ENCODE results near the gene HACE1.

DNA sequence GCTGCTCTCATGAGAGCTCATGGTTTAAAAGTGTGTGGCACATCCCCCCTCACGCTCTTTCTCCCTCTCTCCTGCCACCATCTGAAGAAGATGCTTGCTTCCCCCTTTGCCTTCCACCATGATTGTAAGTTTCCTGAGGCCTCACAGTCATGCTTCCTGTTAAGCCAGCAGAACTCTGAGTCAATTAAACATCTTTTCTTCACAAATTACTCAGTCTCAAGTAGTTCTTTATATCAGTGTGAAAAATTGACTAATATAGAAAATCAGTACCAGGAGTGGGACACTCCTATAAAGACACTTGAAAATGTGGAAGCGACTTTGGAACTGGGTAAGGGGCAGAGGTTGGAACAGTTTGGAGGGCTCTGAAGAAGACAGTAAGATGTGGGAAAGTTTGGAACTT lies 45.0 kb downstream of the HACE1 start:
- TF ChIP-seq, protein P1, sequence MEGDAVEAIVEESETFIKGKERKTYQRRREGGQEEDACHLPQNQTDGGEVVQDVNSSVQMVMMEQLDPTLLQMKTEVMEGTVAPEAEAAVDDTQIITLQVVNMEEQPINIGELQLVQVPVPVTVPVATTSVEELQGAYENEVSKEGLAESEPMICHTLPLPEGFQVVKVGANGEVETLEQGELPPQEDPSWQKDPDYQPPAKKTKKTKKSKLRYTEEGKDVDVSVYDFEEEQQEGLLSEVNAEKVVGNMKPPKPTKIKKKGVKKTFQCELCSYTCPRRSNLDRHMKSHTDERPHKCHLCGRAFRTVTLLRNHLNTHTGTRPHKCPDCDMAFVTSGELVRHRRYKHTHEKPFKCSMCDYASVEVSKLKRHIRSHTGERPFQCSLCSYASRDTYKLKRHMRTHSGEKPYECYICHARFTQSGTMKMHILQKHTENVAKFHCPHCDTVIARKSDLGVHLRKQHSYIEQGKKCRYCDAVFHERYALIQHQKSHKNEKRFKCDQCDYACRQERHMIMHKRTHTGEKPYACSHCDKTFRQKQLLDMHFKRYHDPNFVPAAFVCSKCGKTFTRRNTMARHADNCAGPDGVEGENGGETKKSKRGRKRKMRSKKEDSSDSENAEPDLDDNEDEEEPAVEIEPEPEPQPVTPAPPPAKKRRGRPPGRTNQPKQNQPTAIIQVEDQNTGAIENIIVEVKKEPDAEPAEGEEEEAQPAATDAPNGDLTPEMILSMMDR (IDR thresholded peaks at IDR 0.05): no peak
- TF ChIP-seq POLR2A (IDR thresholded peaks at IDR 0.05): no peak
